Mucosa of descending colon (tissue), 3 donors: ENCODE measurements around the gene ATG101. TPM values are rescaled to one million over a fixed set of nuclear protein-coding genes. Genes with fewer than 3 reads are reported as not detected.

Experiments used
- ATAC-seq: fragments of 200-7000 bp; cut with Tn5 transposase; one replicate; pipeline ENCODE4 v1.9.1; 2020; ENCODE audit warnings: mild to moderate bottlenecking, moderate library complexity
- DNase-seq, 3 donors: peaks; one replicate each; pipeline ENCODE4 v3.0.0-alpha.2; 2020
- H3K36me3 ChIP-seq: fragments of 200-600 bp; one replicate; pipeline ENCODE4 v1.8.0; 2021; ENCODE audit warnings: low read depth, mild to moderate bottlenecking
- H3K4me1 ChIP-seq: fragments of 200-600 bp; one replicate; pipeline ENCODE4 v1.8.0; 2021; ENCODE audit warnings: low read depth, mild to moderate bottlenecking
- H3K4me3 ChIP-seq: fragments of 200-600 bp; one replicate; pipeline ENCODE4 v1.8.0; 2021; ENCODE audit warnings: mild to moderate bottlenecking
- H3K9me3 ChIP-seq: fragments of 200-600 bp; one replicate; pipeline ENCODE4 v1.8.0; 2021; ENCODE audit warnings: mild to moderate bottlenecking
- CTCF ChIP-seq: fragments of 200-600 bp; IDR thresholded peaks from one replicate; pipeline ENCODE4 v1.8.0; 2022; ENCODE audit warnings: antibody characterized with exemption, mild to moderate bottlenecking
- intact Hi-C, 2 donors: fragments of 100-400 bp; cut with DNase I in 1 of 2; cut with micrococcal nuclease in 1 of 2; formaldehyde crosslinking; loops; one replicate each; pipeline versions ENCODE4 v1.11.0 to v1.11.1; 2022; cut with DNase I, micrococcal nuclease
- total RNA-seq, 3 donors: library from RNA; stranded (reverse); fragmentation: NEBNext Ultra II Directional in 2 of 3; extraction: Animal tissue kit (Norgen Biotek cat#: 25700) in 2 of 3; gene quantifications; one replicate each; pipeline versions ENCODE4 v1.2.1 to v1.2.4, GENCODE V29; 2021 to 2023
- donor health status: DM: no; HTN: no; CAD: no; lungs with moderate emphysema.
- donor health status: DM: no; HTN: no; CAD: no.
- donor health status: DM: no; HTN: yes; CAD: no.

The ATG101 gene
- total RNA-seq, 3 donors from 2014 or later = 30.1 to 37.5 (median 33.0) TPM

- DNase-seq (no peak), ATAC-seq (no peak)
- no peak for TF ChIP-seq CTCF
- H3K36me3 ChIP-seq = no peaks in the 10 kb centered on the region
- H3K9me3 ChIP-seq = no peaks in the 10 kb centered on the region
- peaks cover 21% of the 10 kb centered on the region for H3K4me1 ChIP-seq
- no peak overlapping the region for H3K4me3 ChIP-seq
- intact Hi-C loops = no loop called here
Measured at GRCh38 chr12:52023976-52024688, 45.6 kb upstream of the ATG101 start.

- TF ChIP-seq CTCF = no peak
- Histone ChIP-seq H3K36me3 (no peaks in the 10 kb centered on the region), H3K4me3 (no peak overlapping the region), H3K4me1 (peaks cover 21% of the 10 kb centered on the region), H3K9me3 (no peaks in the 10 kb centered on the region)
- peak; percentile 73 for ATAC-seq
- peak; percentile 81 to 87 (median 84) for DNase-seq
- intact Hi-C loops = loop anchor here (5.0 kb wide), 1 partner anchor 57 kb away; no protein-coding TSS in a partner anchor
Measured at GRCh38 chr12:52024845-52025230, 44.9 kb upstream of the ATG101 start.

GRCh38 chr12:52026263-52026662 is 43.5 kb upstream of the ATG101 start:
- DNase-seq = no peak
- Histone ChIP-seq H3K36me3 (no peaks in the 10 kb centered on the region), H3K4me1 (peaks cover 21% of the 10 kb centered on the region)

GRCh38 chr12:52027085-52027843 is 42.5 kb upstream of the ATG101 start:
- peaks cover 23% of the 10 kb centered on the region for H3K4me1 ChIP-seq
- H3K4me3 ChIP-seq = no peak overlapping the region
- no peak for ATAC-seq
- H3K9me3 ChIP-seq = no peaks in the 10 kb centered on the region
- no peak for TF ChIP-seq CTCF
- intact Hi-C loops = loop anchor here (5.0 kb wide), 1 partner anchor 55 kb away; no protein-coding TSS in a partner anchor
- H3K36me3 ChIP-seq = no peaks in the 10 kb centered on the region
- DNase-seq = no peak

More at GRCh38 chr12:52026263-52026662, 43.5 kb upstream of the ATG101 start:
- no peaks in the 10 kb centered on the region for H3K9me3 ChIP-seq
- intact Hi-C loops = loop anchor here (5.0 kb wide), 1 partner anchor 56 kb away; no protein-coding TSS in a partner anchor
- H3K4me3 ChIP-seq = no peak overlapping the region
- no peak for ATAC-seq
- TF ChIP-seq CTCF = no peak

- no peak for DNase-seq
- intact Hi-C loops = loop anchor here (5.0 kb wide), 1 partner anchor 53 kb away; no protein-coding TSS in a partner anchor
- no peak for TF ChIP-seq CTCF
Measured at GRCh38 chr12:52029685-52030084, 40.1 kb upstream of the ATG101 start.

More at GRCh38 chr12:52029685-52030084, 40.1 kb upstream of the ATG101 start:
- Histone ChIP-seq H3K4me3 (no peak overlapping the region), H3K36me3 (no peaks in the 10 kb centered on the region), H3K9me3 (no peaks in the 10 kb centered on the region), H3K4me1 (peaks cover 26% of the 10 kb centered on the region)
- no peak for ATAC-seq
